HepG2 (cell line): ENCODE data around the gene PRR5L.

Experiments
- AKAP8 ChIP-seq: sonication (generic); formaldehyde crosslinking; IDR thresholded peaks from 2 replicates; pipeline ENCODE4 v1.5.1; 2020; ENCODE audit warnings: mild to moderate bottlenecking, missing genetic modification reagents
- EZH2 ChIP-seq: conservative IDR thresholded peaks from 2 replicates; pipeline ENCODE4 v1.6.1; 2012; ENCODE audit warnings: mild to moderate bottlenecking, low read depth, low read length, moderate library complexity
- NFE2 ChIP-seq: sonication (generic); formaldehyde crosslinking; IDR thresholded peaks from 2 replicates; pipeline ENCODE4 v1.4.0; 2020; ENCODE audit warnings: missing genetic modification reagents
- NFYB ChIP-seq: sonication (generic); formaldehyde crosslinking; IDR thresholded peaks from 2 replicates; pipeline ENCODE4 v1.4.0; 2020; ENCODE audit warnings: missing genetic modification reagents
- TAF1 ChIP-seq: sonication (generic); formaldehyde crosslinking; IDR thresholded peaks from 2 replicates; pipeline ENCODE4 v1.4.0; 2020; ENCODE audit warnings: missing genetic modification reagents
- TEAD2 ChIP-seq: sonication (generic); formaldehyde crosslinking; IDR thresholded peaks from 2 replicates; pipeline ENCODE4 v1.9.0; 2021; ENCODE audit warnings: missing genetic modification reagents
- ZNF12 ChIP-seq: sonication (generic); formaldehyde crosslinking; IDR thresholded peaks from 2 replicates; pipeline ENCODE4 v1.5.0; 2020; ENCODE audit warnings: missing genetic modification reagents
- ZNF468 ChIP-seq: sonication (generic); formaldehyde crosslinking; IDR thresholded peaks from 2 replicates; pipeline ENCODE4 v1.8.0; 2022; ENCODE audit warnings: mild to moderate bottlenecking, moderate library complexity, missing genetic modification reagents
- ZNF7 ChIP-seq: IDR thresholded peaks from 2 replicates; pipeline ENCODE4 v1.6.1; 2016; ENCODE audit warnings: missing biosample characterization, missing genetic modification reagents
- ZNF713 ChIP-seq: sonication (generic); formaldehyde crosslinking; IDR thresholded peaks from 2 replicates; pipeline ENCODE4 v1.4.0; 2020; ENCODE audit warnings: mild to moderate bottlenecking, missing genetic modification reagents
- TF ChIP-seq, protein P1 (sequence below): sonication (generic); formaldehyde crosslinking; IDR thresholded peaks from 2 replicates; pipeline ENCODE4 v1.4.0; 2020; ENCODE audit warnings: missing genetic modification reagents
- TF ChIP-seq, protein P2 (sequence below): sonication (generic); formaldehyde crosslinking; IDR thresholded peaks from 2 replicates; pipeline ENCODE4 v1.5.0; 2020; ENCODE audit warnings: mild to moderate bottlenecking, missing genetic modification reagents, moderate library complexity
- TF ChIP-seq, protein P3 (sequence below): sonication (generic); formaldehyde crosslinking; IDR thresholded peaks from 2 replicates; pipeline ENCODE4 v1.4.0; 2020; ENCODE audit warnings: missing genetic modification reagents
- TF ChIP-seq, protein P4 (sequence below), 2 experiments: sonication (generic) in 1 of 2; formaldehyde crosslinking in 1 of 2; IDR thresholded peaks; 2 replicates each; pipeline versions ENCODE4 v1.4.0 to v1.6.1; 2016 to 2020; ENCODE audit warnings: borderline replicate concordance in 1 of 2, low read depth in 1 of 2, mild to moderate bottlenecking in 1 of 2, missing genetic modification reagents in 1 of 2

DNA sequence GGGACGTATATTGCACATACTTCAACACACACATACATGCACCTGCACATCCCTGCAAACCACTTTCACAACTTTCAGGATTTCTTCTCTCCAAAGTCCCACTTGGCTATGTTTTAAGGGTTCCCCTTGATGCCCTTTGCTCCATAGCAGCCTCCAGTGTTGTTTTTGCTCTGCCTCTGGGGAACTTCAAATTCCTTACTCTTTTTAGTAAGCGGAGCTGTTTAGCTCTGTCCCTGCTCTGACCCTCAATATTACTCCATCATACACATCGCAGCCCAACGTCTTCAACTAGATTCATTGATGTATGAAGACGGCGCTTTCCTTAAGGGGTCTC lies 18.3 kb downstream of the PRR5L start:
- no peak for TF ChIP-seq NFE2 (CRISPR knock-in tag)
- TF ChIP-seq ZNF713 (CRISPR knock-in tag): no peak
- TF ChIP-seq, protein P1, sequence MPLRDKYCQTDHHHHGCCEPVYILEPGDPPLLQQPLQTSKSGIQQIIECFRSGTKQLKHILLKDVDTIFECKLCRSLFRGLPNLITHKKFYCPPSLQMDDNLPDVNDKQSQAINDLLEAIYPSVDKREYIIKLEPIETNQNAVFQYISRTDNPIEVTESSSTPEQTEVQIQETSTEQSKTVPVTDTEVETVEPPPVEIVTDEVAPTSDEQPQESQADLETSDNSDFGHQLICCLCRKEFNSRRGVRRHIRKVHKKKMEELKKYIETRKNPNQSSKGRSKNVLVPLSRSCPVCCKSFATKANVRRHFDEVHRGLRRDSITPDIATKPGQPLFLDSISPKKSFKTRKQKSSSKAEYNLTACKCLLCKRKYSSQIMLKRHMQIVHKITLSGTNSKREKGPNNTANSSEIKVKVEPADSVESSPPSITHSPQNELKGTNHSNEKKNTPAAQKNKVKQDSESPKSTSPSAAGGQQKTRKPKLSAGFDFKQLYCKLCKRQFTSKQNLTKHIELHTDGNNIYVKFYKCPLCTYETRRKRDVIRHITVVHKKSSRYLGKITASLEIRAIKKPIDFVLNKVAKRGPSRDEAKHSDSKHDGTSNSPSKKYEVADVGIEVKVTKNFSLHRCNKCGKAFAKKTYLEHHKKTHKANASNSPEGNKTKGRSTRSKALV (CRISPR knock-in tag): no peak
- TF ChIP-seq, protein P2, sequence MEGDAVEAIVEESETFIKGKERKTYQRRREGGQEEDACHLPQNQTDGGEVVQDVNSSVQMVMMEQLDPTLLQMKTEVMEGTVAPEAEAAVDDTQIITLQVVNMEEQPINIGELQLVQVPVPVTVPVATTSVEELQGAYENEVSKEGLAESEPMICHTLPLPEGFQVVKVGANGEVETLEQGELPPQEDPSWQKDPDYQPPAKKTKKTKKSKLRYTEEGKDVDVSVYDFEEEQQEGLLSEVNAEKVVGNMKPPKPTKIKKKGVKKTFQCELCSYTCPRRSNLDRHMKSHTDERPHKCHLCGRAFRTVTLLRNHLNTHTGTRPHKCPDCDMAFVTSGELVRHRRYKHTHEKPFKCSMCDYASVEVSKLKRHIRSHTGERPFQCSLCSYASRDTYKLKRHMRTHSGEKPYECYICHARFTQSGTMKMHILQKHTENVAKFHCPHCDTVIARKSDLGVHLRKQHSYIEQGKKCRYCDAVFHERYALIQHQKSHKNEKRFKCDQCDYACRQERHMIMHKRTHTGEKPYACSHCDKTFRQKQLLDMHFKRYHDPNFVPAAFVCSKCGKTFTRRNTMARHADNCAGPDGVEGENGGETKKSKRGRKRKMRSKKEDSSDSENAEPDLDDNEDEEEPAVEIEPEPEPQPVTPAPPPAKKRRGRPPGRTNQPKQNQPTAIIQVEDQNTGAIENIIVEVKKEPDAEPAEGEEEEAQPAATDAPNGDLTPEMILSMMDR: no peak
- TF ChIP-seq, protein P3, sequence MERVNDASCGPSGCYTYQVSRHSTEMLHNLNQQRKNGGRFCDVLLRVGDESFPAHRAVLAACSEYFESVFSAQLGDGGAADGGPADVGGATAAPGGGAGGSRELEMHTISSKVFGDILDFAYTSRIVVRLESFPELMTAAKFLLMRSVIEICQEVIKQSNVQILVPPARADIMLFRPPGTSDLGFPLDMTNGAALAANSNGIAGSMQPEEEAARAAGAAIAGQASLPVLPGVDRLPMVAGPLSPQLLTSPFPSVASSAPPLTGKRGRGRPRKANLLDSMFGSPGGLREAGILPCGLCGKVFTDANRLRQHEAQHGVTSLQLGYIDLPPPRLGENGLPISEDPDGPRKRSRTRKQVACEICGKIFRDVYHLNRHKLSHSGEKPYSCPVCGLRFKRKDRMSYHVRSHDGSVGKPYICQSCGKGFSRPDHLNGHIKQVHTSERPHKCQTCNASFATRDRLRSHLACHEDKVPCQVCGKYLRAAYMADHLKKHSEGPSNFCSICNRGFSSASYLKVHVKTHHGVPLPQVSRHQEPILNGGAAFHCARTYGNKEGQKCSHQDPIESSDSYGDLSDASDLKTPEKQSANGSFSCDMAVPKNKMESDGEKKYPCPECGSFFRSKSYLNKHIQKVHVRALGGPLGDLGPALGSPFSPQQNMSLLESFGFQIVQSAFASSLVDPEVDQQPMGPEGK (CRISPR knock-in tag): no peak
- TF ChIP-seq TAF1 (CRISPR knock-in tag): no peak
- TF ChIP-seq ZNF12: no peak
- TF ChIP-seq TEAD2 (CRISPR knock-in tag): no peak
- TF ChIP-seq NFYB (CRISPR knock-in tag): no peak
- TF ChIP-seq, protein P4, sequence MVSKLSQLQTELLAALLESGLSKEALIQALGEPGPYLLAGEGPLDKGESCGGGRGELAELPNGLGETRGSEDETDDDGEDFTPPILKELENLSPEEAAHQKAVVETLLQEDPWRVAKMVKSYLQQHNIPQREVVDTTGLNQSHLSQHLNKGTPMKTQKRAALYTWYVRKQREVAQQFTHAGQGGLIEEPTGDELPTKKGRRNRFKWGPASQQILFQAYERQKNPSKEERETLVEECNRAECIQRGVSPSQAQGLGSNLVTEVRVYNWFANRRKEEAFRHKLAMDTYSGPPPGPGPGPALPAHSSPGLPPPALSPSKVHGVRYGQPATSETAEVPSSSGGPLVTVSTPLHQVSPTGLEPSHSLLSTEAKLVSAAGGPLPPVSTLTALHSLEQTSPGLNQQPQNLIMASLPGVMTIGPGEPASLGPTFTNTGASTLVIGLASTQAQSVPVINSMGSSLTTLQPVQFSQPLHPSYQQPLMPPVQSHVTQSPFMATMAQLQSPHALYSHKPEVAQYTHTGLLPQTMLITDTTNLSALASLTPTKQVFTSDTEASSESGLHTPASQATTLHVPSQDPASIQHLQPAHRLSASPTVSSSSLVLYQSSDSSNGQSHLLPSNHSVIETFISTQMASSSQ (IDR thresholded peaks at IDR 0.05; ENCODE audit: low read depth): no peak
- TF ChIP-seq, protein P4 (CRISPR knock-in tag; IDR thresholded peaks at IDR 0.05; ENCODE audit: borderline replicate concordance): no peak
- no peak for TF ChIP-seq AKAP8 (CRISPR knock-in tag)
- TF ChIP-seq EZH2: no peak
- no peak for TF ChIP-seq ZNF7 (CRISPR knock-in tag)
- TF ChIP-seq ZNF468: no peak
